ENCODE results near the gene ZSCAN26. TPM values are rescaled to one million over a fixed set of nuclear protein-coding genes. Genes with fewer than 3 reads are reported as not detected.
A peak's percentile ranks its signal among the peaks of the same experiment; 100 is the strongest.

Gene ZSCAN26
- total RNA-seq, 4 donors from 2014 or later = 12.2 to 38.2 (median 23.7) TPM

DNA sequence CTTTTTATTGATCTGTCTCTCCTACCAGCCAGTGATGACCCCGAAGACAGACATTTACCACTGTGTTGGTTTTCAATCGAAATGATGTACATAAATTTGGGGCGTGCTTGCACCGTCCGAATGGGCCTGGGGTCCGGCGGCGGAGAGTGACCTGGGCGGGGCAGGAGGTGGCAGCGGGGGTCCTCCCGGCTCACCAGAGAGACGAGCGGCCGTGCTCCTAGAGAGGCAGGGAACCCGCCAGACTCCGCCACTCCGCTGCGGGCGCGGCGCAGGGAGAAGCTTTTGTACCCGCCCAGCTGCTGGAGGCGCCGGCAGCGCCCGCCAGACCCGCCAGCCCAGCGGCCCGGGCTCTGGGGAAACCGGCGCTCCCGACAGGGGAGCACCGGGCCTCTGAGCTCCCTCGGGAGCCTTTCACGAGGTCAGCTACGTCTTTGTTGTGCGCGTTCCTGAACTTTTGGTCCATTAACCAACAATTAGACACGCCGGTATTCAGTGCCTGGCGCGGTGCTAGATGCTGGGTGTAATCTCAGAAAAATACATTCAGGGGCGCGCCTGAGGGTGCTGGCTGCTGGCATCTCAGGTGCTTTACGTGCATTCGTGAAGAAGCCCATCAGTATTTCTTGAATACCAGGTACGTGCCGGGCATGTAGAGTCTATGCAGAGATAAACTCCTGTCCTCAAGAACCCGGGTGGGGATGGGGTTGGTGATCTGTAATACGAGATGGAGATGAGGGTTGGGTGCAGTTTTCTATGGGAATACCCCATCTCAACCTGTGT, 14.5 kb downstream of the ZSCAN26 start, which contains the start of gene PGBD1:
PGBD1 (plus strand) TSS at position 285 of the 777 bp plus-strand sequence. CDS start 2,242 bp downstream, outside the sequence.
- peaks cover 0 to 50% (median 0%) of the 10 kb centered on the region in 3 donors for H3K36me3 ChIP-seq
- WGBS, 2 donors = 0 to 1% methylated on average over 26 to 50 of the region's 50 CpGs

DNA sequence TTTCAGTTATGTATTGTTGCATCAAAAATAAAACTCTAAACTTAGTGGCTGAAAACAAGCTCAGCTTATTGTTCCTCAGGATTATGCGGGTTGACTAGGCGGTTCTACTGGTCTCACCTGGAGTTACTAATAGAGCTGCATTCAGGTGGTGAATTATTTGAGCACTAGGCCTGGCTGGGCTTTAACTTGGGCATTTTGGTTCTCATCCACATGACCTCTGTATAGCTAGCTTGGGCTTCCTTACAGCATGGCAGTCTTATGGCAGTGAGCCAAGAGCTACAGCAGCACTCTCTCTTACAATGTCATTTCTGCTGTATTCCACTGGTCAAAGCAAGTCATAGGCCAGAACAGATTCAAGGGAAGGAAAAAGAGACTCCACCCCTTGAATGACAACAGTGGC, 16.0 kb downstream of the ZSCAN26 start:
- H3K4me1 ChIP-seq = peaks cover 0 to 17% (median 5%) of the 10 kb centered on the region in 4 donors
- no peaks in the 10 kb centered on the region for H3K27me3 ChIP-seq
- TF ChIP-seq CTCF (IDR thresholded peaks at IDR 0.05) (no peak), POLR2A (IDR thresholded peaks at IDR 0.05) (no peak), EP300 (IDR thresholded peaks at IDR 0.05) (no peak)
- no peak overlapping the region for H3K27ac ChIP-seq
- DNase-seq (ENCODE audit: low spot score in 2 of 2) = no peak
- H3K4me3 ChIP-seq = no peak overlapping the region
- 98 to 100% methylated on average over 2 of the region's 2 CpGs for WGBS, 2 donors
- H3K9me3 ChIP-seq = peaks cover 0 to 7% (median 0%) of the 10 kb centered on the region in 4 donors
- H3K36me3 ChIP-seq = peaks cover 0 to 51% (median 4%) of the 10 kb centered on the region in 3 donors

More for the DNA sequence above, 14.5 kb downstream of the ZSCAN26 start, which contains the start of gene PGBD1:
- TF ChIP-seq CTCF (IDR thresholded peaks at IDR 0.05) (no peak), EP300 (IDR thresholded peaks at IDR 0.05) (no peak), POLR2A (IDR thresholded peaks at IDR 0.05) (no peak)
- peak within 1 kb of the TSS in 3 of 4 donors; percentile 15 to 45 (median 21) for H3K27ac ChIP-seq
- H3K4me1 ChIP-seq = peaks cover 0 to 17% (median 5%) of the 10 kb centered on the region in 4 donors
- H3K4me3 ChIP-seq = peak within 1 kb of the TSS; percentile 39 to 74 (median 64)
- no peaks in the 10 kb centered on the region for H3K27me3 ChIP-seq
- peaks cover 0 to 19% (median 0%) of the 10 kb centered on the region in 4 donors for H3K9me3 ChIP-seq
- peak in 1 of 2 donors; percentile 16 for DNase-seq (ENCODE audit: low spot score in 2 of 2)

DNA sequence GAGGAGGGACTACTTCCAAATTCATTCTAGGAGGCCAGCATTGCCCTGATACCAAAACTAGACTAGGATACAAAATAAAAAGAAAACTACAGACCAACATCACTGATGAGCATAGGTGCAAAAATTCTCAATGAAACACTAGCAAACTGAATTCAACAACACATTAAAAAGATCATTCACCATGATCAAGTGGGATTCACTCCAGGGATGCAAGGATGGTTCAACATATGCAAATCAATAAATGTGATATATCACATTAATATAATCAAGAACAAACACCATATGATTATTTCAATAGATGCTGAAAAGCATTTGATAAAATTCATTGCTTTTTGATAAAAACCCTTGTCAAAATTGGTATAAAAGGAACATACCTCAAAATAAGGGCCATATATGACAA, 24.6 kb downstream of the ZSCAN26 start:
- H3K27me3 ChIP-seq = no peaks in the 10 kb centered on the region
- H3K4me1 ChIP-seq = no peaks in the 10 kb centered on the region
- no peak overlapping the region for H3K27ac ChIP-seq
- no peak for TF ChIP-seq POLR2A (IDR thresholded peaks at IDR 0.05)
- TF ChIP-seq CTCF (IDR thresholded peaks at IDR 0.05) = no peak
- no peak for TF ChIP-seq EP300 (IDR thresholded peaks at IDR 0.05)
- no peaks in the 10 kb centered on the region for H3K9me3 ChIP-seq
- no peak overlapping the region for H3K4me3 ChIP-seq
- peaks cover 0 to 45% (median 4%) of the 10 kb centered on the region in 3 donors for H3K36me3 ChIP-seq
- no peak for DNase-seq (ENCODE audit: low spot score in 2 of 2)

- no peak overlapping the region for H3K27ac ChIP-seq
- no peaks in the 10 kb centered on the region for H3K9me3 ChIP-seq
- no peak overlapping the region for H3K4me3 ChIP-seq
- peaks cover 0 to 48% (median 0%) of the 10 kb centered on the region in 3 donors for H3K36me3 ChIP-seq
- TF ChIP-seq EP300 (IDR thresholded peaks at IDR 0.05) (no peak), POLR2A (IDR thresholded peaks at IDR 0.05) (no peak), CTCF (IDR thresholded peaks at IDR 0.05) (no peak)
- no peaks in the 10 kb centered on the region for H3K27me3 ChIP-seq
- DNase-seq (ENCODE audit: low spot score in 2 of 2) = no peak
- WGBS, 2 donors = 95 to 96% methylated on average over 5 of the region's 5 CpGs
- H3K4me1 ChIP-seq = no peaks in the 10 kb centered on the region
These were observed 28.4 kb downstream of the ZSCAN26 start for GRCh38 chr6:28295326-28295725.

DNA sequence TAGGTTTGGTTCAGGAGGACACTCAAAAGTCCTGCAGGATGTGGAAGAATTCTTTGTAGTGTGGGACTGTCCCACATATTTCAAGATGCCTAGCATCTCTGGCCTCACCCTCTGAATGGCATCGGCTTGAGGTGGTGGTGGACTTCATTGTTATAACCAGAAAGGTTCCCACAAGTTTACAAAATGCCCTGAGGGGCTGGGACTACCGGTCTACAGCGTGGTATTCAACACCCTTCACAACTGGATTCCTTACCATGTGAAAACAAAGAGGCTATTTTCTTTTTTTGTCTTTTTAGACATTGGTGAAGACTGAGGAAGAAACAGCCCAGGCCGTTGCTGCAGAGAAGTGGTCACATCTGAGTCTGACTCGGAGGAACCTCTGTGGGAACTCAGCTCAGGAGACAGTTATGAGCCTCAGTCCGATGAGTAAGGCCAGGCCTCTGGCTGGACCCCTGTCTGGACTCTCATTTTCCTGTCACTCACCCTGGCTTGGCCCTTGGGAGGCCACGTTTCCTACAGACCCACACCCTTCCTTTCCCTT, 29.6 kb downstream of the ZSCAN26 start:
- no peaks in the 10 kb centered on the region for H3K27me3 ChIP-seq
- peaks cover 0 to 61% (median 0%) of the 10 kb centered on the region in 3 donors for H3K36me3 ChIP-seq
- no peak overlapping the region for H3K4me3 ChIP-seq
- H3K9me3 ChIP-seq = no peaks in the 10 kb centered on the region
- no peaks in the 10 kb centered on the region for H3K4me1 ChIP-seq
- DNase-seq (ENCODE audit: low spot score in 2 of 2) = no peak
- no peak for TF ChIP-seq CTCF (IDR thresholded peaks at IDR 0.05)
- TF ChIP-seq POLR2A (IDR thresholded peaks at IDR 0.05) = no peak
- TF ChIP-seq EP300 (IDR thresholded peaks at IDR 0.05) = no peak
- H3K27ac ChIP-seq = no peak overlapping the region
- WGBS, 2 donors = 58 to 62% methylated on average over 7 of the region's 7 CpGs
